ENCODE data around the gene SORBS1. TPM values are rescaled to one million over a fixed set of nuclear protein-coding genes. Genes with fewer than 3 reads are reported as not detected.

SORBS1 gene
- total RNA-seq, 2 donors from 2014 or later, result 1.2 to 2.8 TPM

- H3K36me3 Mint-ChIP-seq, result no peaks in the 10 kb centered on the region
- no peak overlapping the region for H3K27ac Mint-ChIP-seq
- no peak for DNase-seq (ENCODE audit: low spot score in 2 of 2)
- H3K9me3 Mint-ChIP-seq, result no peaks in the 10 kb centered on the region
- no peak for ATAC-seq
Measured at GRCh38 chr10:95314192-95314918, 246.8 kb downstream of the SORBS1 start.

DNA sequence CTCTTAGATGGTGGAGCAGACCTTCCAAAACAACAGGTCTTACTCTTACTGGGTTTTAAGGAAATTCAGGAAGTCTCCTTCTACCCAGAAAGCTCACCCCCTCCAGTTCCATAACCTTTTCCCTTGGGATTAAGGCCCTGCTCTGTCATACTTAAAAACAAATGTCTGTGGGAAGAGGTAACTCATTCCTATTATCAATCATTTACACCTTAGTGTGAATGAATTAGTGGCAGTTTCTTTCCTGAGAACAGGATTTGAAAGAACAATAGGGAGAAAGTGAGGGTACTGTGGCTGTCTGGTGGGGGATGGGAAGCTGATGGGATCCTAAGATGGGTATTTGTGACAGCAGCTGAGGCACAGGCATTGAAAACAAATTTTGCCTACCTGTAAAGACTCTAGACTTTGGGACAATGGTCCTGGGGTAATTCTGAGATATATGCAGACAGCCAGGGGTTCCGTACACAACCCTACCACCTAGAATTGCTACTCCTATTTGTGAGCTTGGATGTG, 248.1 kb downstream of the SORBS1 start:
- Mint-ChIP-seq H3K36me3 (no peaks in the 10 kb centered on the region), H3K27ac (no peak overlapping the region)
- no peak for ATAC-seq

DNA sequence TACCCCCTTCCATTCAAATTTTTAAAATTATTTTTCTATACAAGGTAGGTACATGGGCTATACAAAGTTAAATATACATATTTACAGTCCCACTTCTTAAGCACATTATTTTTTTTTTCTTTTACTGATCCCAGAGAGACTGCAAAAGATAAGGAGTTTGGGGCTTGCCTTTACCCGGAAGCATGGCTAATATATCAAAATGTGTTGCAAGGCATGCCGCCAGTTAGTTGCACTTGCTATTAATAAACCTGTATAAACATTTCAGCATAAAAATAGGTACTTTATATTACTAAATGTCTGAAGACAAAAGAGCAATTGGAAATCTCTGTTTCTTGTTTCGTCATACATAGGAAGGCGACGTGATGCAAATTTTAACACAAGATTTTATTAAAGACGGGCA, 248.9 kb downstream of the SORBS1 start:
- no peaks in the 10 kb centered on the region for H3K9me3 Mint-ChIP-seq
- no peaks in the 10 kb centered on the region for H3K36me3 Mint-ChIP-seq
- no peak for DNase-seq (ENCODE audit: low spot score in 2 of 2)
- ATAC-seq, result no peak
- H3K27ac Mint-ChIP-seq, result no peak overlapping the region

More for the DNA sequence above, 248.1 kb downstream of the SORBS1 start:
- no peaks in the 10 kb centered on the region for H3K9me3 Mint-ChIP-seq
- DNase-seq (ENCODE audit: low spot score in 2 of 2), result no peak

- Mint-ChIP-seq H3K27ac (peak overlapping the region; percentile 20 to 23), H3K9me3 (no peaks in the 10 kb centered on the region), H3K36me3 (no peaks in the 10 kb centered on the region)
- peak in 1 of 2 donors; percentile 43 for ATAC-seq
- DNase-seq (ENCODE audit: low spot score in 2 of 2), result no peak
Measured at GRCh38 chr10:95309958-95310357, 251.2 kb downstream of the SORBS1 start.

DNA sequence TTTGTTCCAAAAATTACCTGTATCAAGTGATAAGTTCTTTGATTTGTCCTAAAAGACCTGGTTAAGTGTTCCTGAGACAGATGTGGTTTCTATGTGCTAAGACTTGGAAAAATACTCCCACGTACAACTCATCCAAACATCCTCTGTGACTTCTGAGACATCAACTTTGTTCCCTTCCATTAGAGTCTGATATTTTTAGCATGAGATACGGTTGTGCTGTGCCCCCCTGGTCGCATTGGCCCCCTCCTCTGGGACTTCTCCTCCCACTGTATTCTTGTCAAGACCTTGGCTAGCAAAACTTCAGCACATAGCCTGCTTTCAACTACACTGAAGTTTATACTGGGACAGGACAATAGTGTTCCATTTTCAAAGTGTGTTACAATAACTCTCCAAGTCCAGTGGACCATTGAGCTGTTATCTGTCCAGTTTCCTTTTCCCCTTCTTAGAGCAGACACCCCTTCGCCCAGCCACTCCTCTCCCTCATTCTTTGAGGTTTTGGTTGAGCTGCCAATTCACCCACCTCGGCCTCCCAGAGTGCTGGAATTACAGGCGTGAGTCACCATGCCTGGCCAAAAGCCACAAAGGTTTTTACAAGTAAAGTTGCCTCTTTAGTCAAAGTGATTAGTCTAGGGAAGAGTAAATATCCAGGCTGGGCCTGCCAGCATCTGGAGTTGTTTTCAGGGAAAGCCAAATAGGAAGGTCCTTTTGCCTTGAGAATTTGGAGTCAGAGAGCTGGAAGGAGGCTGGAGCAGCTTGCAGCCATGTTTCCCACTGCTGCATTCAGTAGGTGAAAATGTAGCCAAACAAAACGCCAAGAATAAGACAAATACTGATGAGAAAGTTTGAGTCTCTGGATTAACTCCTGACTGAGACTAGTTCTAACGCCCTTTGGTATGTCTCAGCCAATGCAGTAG, 252.5 kb downstream of the SORBS1 start:
- DNase-seq (ENCODE audit: low spot score in 2 of 2), result no peak
- ATAC-seq, result peak; percentile 41 to 58
- Mint-ChIP-seq H3K27ac (no peak overlapping the region), H3K9me3 (no peaks in the 10 kb centered on the region), H3K36me3 (no peaks in the 10 kb centered on the region)

GRCh38 chr10:95306851-95307250, 254.3 kb downstream of the SORBS1 start:
- ATAC-seq (no peak), DNase-seq (ENCODE audit: low spot score in 2 of 2) (no peak)
- Mint-ChIP-seq H3K36me3 (no peaks in the 10 kb centered on the region), H3K27ac (no peak overlapping the region), H3K9me3 (no peaks in the 10 kb centered on the region)

- Mint-ChIP-seq H3K36me3 (no peaks in the 10 kb centered on the region), H3K27ac (no peak overlapping the region), H3K9me3 (no peaks in the 10 kb centered on the region)
- ATAC-seq, result no peak
- DNase-seq (ENCODE audit: low spot score in 2 of 2), result no peak
Measured at GRCh38 chr10:95306318-95306650, 254.9 kb downstream of the SORBS1 start.

- DNase-seq (ENCODE audit: low spot score in 2 of 2) (no peak), ATAC-seq (no peak)
- Mint-ChIP-seq H3K27ac (no peak overlapping the region), H3K9me3 (no peaks in the 10 kb centered on the region), H3K36me3 (no peaks in the 10 kb centered on the region)
Measured at GRCh38 chr10:95305606-95306317, 255.4 kb downstream of the SORBS1 start.

DNA sequence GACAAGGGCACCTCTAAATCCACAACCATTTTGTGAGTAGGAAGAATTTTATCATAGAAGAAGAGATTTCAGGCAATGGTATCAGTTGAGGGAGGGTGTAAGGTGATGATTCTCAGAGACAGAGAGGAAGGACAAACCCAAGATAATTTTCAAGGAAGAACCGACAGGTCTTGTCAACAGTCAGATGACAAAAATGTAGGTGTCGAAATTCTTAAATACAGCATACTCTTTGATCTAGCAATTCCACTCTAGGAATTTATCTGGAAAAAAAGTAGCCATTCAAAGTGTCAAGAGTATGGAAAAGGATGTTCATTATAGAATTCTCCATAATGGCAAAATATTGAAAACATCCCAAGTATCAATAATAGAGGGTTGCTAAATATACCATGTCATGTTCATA, 256.2 kb downstream of the SORBS1 start:
- Mint-ChIP-seq H3K27ac (no peak overlapping the region), H3K36me3 (no peaks in the 10 kb centered on the region), H3K9me3 (no peaks in the 10 kb centered on the region)
- ATAC-seq (no peak), DNase-seq (ENCODE audit: low spot score in 2 of 2) (no peak)

- DNase-seq (ENCODE audit: low spot score in 2 of 2), result no peak
- H3K36me3 Mint-ChIP-seq, result no peaks in the 10 kb centered on the region
- no peaks in the 10 kb centered on the region for H3K9me3 Mint-ChIP-seq
- H3K27ac Mint-ChIP-seq, result no peak overlapping the region
- ATAC-seq, result no peak
Measured at GRCh38 chr10:95304463-95304862, 256.7 kb downstream of the SORBS1 start.

DNA sequence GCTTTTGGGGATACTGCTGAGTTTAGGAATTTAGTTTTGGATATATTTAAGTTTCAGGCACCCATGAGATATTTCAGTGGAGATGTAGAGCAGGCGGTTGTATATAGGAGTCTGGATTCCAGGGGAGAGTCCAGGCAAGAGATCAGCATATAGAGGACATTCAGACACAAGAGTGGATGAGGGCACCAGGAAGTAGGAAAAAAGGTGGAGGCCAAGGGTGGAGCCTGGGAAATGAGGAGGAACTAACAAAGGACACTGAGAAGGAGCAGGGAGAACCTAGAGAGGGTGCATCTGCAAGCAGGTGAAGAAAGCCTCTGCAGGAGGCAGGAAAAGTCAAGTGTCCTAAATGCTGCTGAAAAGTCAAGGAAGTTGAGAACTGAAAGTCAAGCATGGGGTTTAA, 257.2 kb downstream of the SORBS1 start:
- Mint-ChIP-seq H3K9me3 (no peaks in the 10 kb centered on the region), H3K27ac (no peak overlapping the region), H3K36me3 (no peaks in the 10 kb centered on the region)
- ATAC-seq (no peak), DNase-seq (ENCODE audit: low spot score in 2 of 2) (no peak)

DNA sequence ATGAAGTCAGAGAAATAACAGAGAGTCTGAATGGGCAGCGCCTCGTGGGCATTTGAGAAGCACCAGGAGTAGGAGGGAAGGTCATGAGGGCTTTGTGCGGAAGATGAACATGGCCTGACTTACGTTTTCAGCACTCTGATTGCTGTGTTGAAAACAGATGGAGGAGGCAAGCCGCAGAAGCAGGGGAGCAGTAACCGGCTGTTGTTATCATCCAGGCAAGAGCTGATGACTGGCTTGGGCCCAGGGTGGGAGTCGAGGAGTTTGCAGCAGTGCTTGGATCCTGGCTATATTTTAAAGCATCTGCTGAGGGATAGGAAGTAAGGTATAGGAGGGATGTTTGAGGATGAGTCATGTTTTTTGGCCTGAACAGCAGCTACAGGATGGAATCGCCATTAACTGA, 257.6 kb downstream of the SORBS1 start:
- Mint-ChIP-seq H3K27ac (no peak overlapping the region), H3K9me3 (no peaks in the 10 kb centered on the region), H3K36me3 (no peaks in the 10 kb centered on the region)
- ATAC-seq (no peak), DNase-seq (ENCODE audit: low spot score in 2 of 2) (no peak)

- Mint-ChIP-seq H3K9me3 (no peaks in the 10 kb centered on the region), H3K36me3 (no peaks in the 10 kb centered on the region), H3K27ac (no peak overlapping the region)
- ATAC-seq, result no peak
- no peak for DNase-seq (ENCODE audit: low spot score in 2 of 2)
Measured at GRCh38 chr10:95300022-95300539, 261.1 kb downstream of the SORBS1 start.

GRCh38 chr10:95297402-95297801, 263.8 kb downstream of the SORBS1 start:
- no peak overlapping the region for H3K27ac Mint-ChIP-seq
- no peak for DNase-seq (ENCODE audit: low spot score in 2 of 2)
- no peaks in the 10 kb centered on the region for H3K9me3 Mint-ChIP-seq
- no peaks in the 10 kb centered on the region for H3K36me3 Mint-ChIP-seq
- no peak for ATAC-seq

DNA sequence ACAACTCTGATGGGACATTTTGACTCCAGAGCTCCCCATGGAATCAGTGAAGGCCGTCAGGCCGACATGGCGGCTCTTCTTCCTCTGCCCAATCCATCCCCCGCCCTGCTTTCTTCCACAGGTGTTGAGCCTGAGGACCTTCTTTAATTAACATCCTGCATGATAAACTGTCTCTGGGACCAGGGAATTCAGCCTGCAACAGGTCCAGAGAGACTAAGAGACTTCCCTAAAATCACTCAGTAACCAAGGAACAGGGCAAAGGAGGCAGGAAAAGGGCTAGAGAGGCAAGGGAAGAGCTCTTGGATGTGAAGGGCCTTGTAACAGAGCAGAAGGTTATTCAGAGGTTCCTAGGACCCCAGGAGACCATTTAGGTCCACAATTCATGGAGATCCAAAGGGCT, 264.4 kb downstream of the SORBS1 start:
- ATAC-seq (no peak), DNase-seq (ENCODE audit: low spot score in 2 of 2) (no peak)
- H3K36me3 Mint-ChIP-seq, result no peaks in the 10 kb centered on the region
- no peak overlapping the region for H3K27ac Mint-ChIP-seq
- H3K9me3 Mint-ChIP-seq, result no peaks in the 10 kb centered on the region

DNA sequence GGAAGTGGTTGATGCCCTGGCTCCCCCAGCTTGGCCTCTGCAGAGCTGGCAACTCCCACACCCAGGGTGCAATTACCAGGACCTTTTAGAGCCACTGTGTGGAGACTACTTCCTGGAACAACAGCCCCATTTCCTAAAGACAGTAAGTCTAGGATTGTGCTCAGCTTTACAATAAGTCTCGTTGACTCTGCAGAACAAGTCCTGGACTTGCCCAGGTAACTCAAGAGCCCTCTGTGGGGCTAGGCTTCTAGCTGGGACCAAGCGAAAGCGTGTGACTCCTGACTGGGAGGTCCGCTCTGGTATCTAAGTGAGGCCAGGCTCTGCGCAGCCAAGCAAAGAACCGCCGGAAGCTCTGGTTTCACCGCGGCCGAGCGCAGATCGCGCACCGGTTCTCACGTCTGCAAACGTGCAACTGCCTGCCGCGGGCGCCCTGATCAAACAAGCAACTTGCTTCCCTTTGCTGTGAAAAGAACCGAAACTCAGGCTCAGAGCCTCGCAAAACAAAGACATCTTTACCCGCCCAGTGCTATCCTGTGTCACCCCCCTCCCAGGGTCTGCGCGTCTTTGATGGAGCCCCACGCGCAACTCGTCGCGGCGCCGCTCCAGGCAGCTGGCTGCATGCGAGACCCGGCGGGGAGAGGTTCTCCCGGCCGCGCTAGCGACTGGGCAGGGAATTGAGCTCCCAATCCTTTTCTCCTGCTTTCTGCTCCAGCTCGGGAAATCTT, 266.0 kb downstream of the SORBS1 start:
- DNase-seq (ENCODE audit: low spot score in 2 of 2) (peak in 1 of 2 donors; percentile 61), ATAC-seq (peak; percentile 77 to 82)
- H3K36me3 Mint-ChIP-seq, result peaks cover 6% of the 10 kb centered on the region in 2 donors
- H3K9me3 Mint-ChIP-seq, result no peaks in the 10 kb centered on the region
- H3K27ac Mint-ChIP-seq, result peak overlapping the region in 1 of 2 donors; percentile 39
